Caco-2 (cell line): ENCODE measurements around the gene KIF16B. TPM values are rescaled to one million over a fixed set of nuclear protein-coding genes. Genes with fewer than 3 reads are reported as not detected.
"Not testable (repeated sequence)": the region's sequence is repeated elsewhere in the genome, so short reads cannot be mapped to it uniquely, and the experiment has no call there.

Source experiments
- BruUV-seq: library from RNA; stranded (reverse); fragments of 400-500 nt; replicated peaks from 2 replicates; lab custom pipeline; 2021; lab: Mats Ljungman, UMichigan
- CTCF ChIA-PET: fragments of 300-600 bp; sonication (Branson Sonifier 250); formaldehyde crosslinking; loops from one replicate; lab custom pipeline; 2022; ENCODE audit warnings: antibody characterized with exemption; lab: Charles Lee
- POLR2A ChIA-PET: fragments of 300-600 bp; sonication (Branson Sonifier 250); formaldehyde crosslinking; loops from one replicate; lab custom pipeline; 2022; ENCODE audit warnings: antibody characterized with exemption; lab: Charles Lee
- DNase-seq, 2 experiments: peaks; one replicate each; pipeline versions ENCODE4 v3.0.0 to v3.0.0-alpha.2; 2020 to 2022
- H3K27me3 ChIP-seq: replicated peaks from 2 replicates; pipeline ENCODE4 v1.6.0; 2011; ENCODE audit warnings: low read length; ENCODE audit not compliant: control insufficient read depth, insufficient read depth
- H3K36me3 ChIP-seq: 2 replicates; pipeline ENCODE4 v1.5.1; 2011; ENCODE audit warnings: low read length; ENCODE audit not compliant: control insufficient read depth, insufficient read depth
- H3K4me1 ChIP-seq: fragments of 250-450 bp; sonication (Bioruptor Pico); 2 replicates; pipeline ENCODE4 v1.5.1; 2020; ENCODE audit warnings: mild to moderate bottlenecking
- H3K4me3 ChIP-seq: 2 replicates; pipeline ENCODE4 v1.5.1; 2011; ENCODE audit warnings: low read depth, mild to moderate bottlenecking, control low read depth, low read length
- H3K9me3 ChIP-seq: fragments of 250-450 bp; sonication (Bioruptor Pico); 2 replicates; pipeline ENCODE4 v1.5.1; 2020; ENCODE audit warnings: mild to moderate bottlenecking, moderate library complexity
- H3K27ac Mint-ChIP-seq: one replicate; pipeline ENCODE4 v1.8.0; 2022; ENCODE audit warnings: mixed read lengths; ENCODE audit not compliant: unreplicated experiment
- H3K27me3 Mint-ChIP-seq: one replicate; pipeline ENCODE4 v1.8.0; 2022; ENCODE audit warnings: mixed read lengths; ENCODE audit not compliant: insufficient read depth, unreplicated experiment
- H3K36me3 Mint-ChIP-seq: one replicate; pipeline ENCODE4 v1.8.0; 2022; ENCODE audit warnings: mild to moderate bottlenecking, mixed read lengths; ENCODE audit not compliant: insufficient read depth, unreplicated experiment
- H3K4me1 Mint-ChIP-seq: one replicate; pipeline ENCODE4 v1.8.0; 2022; ENCODE audit warnings: low read depth, mixed read lengths; ENCODE audit not compliant: unreplicated experiment
- H3K4me3 Mint-ChIP-seq: one replicate; pipeline ENCODE4 v1.8.0; 2022; ENCODE audit warnings: mild to moderate bottlenecking, moderate library complexity, mixed read lengths; ENCODE audit not compliant: unreplicated experiment
- H3K9me3 Mint-ChIP-seq: one replicate; pipeline ENCODE4 v1.8.0; 2022; ENCODE audit warnings: mixed read lengths; ENCODE audit not compliant: unreplicated experiment
- CTCF ChIP-seq, 2 experiments: fragments of 200-600 bp in 1 of 2; IDR thresholded peaks; 1 replicate in 1 of 2; 2 replicates in 1 of 2; pipeline versions ENCODE4 v1.5.1 to v1.8.0; 2011 to 2022; ENCODE audit warnings: antibody characterized with exemption in 1 of 2, control low read depth in 1 of 2, inconsistent platforms in 1 of 2, low read depth in 1 of 2, low read length in 1 of 2, mild to moderate bottlenecking in 1 of 2, moderate library complexity in 1 of 2; ENCODE audit not compliant: insufficient read depth in 1 of 2, severe bottlenecking in 1 of 2, unreplicated experiment in 1 of 2
- intact Hi-C: fragments of 100-400 bp; cut with micrococcal nuclease; formaldehyde crosslinking; loops from one replicate; pipeline ENCODE4 v1.10.0; 2022; ENCODE audit not compliant: unreplicated experiment
- total RNA-seq: library from RNA; stranded (reverse); gene quantifications from 2 replicates; pipeline ENCODE4 v1.2.3, GENCODE V29; 2022

KIF16B gene
- total RNA-seq, 1 experiment from 2014 or later: 11.3 TPM

GRCh38 chr20:16440686-16441085, 132.6 kb downstream of the KIF16B start:
- BruUV-seq: no TSS peak
- peaks cover 3% of the 10 kb centered on the region; the same call in 1 of the 2 replicates for H3K9me3 ChIP-seq
- H3K36me3 ChIP-seq: no peaks in the 10 kb centered on the region
- ChIA-PET CTCF (no interaction called here), POLR2A (no interaction called here)
- Mint-ChIP-seq H3K4me3 (no peak overlapping the region), H3K9me3 (peaks cover 34% of the 10 kb centered on the region), H3K4me1 (no peaks in the 10 kb centered on the region), H3K27ac (no peak overlapping the region), H3K27me3 (no peaks in the 10 kb centered on the region), H3K36me3 (peaks cover 5% of the 10 kb centered on the region)
- no peak overlapping the region for H3K4me3 ChIP-seq
- TF ChIP-seq CTCF (IDR thresholded peaks at IDR 0.05; ENCODE audit: insufficient read depth in 1 of 2, low read depth in 1 of 2, low read length in 1 of 2, severe bottlenecking in 1 of 2, unreplicated experiment in 1 of 2): no peak
- no peaks in the 10 kb centered on the region for H3K4me1 ChIP-seq
- H3K27me3 ChIP-seq: no peaks in the 10 kb centered on the region
- no peak for DNase-seq
- intact Hi-C loops: no loop called here

- H3K27me3 Mint-ChIP-seq, H3K36me3 ChIP-seq, H3K9me3 ChIP-seq, H3K27ac Mint-ChIP-seq, H3K4me3 Mint-ChIP-seq, BruUV-seq, intact Hi-C loops, H3K27me3 ChIP-seq, H3K36me3 Mint-ChIP-seq, POLR2A ChIA-PET, H3K4me1 Mint-ChIP-seq, DNase-seq, CTCF ChIA-PET, H3K4me3 ChIP-seq, H3K4me1 ChIP-seq: not testable (repeated sequence)
- H3K9me3 Mint-ChIP-seq: peaks cover 38% of the 10 kb centered on the region
Observed at GRCh38 chr20:16439540-16439939, 133.7 kb downstream of the KIF16B start.

- no TSS peak for BruUV-seq
- Histone ChIP-seq H3K4me3 (no peak overlapping the region), H3K4me1 (peaks cover 4% of the 10 kb centered on the region; the same call in 1 of the 2 replicates), H3K36me3 (no peaks in the 10 kb centered on the region), H3K27me3 (no peaks in the 10 kb centered on the region), H3K9me3 (peaks cover 3% of the 10 kb centered on the region; the same call in 1 of the 2 replicates)
- no peak for DNase-seq
- ChIA-PET CTCF (no interaction called here), POLR2A (no interaction called here)
- H3K27ac Mint-ChIP-seq: no peak overlapping the region
- H3K4me1 Mint-ChIP-seq: no peaks in the 10 kb centered on the region
- peaks cover 38% of the 10 kb centered on the region for H3K9me3 Mint-ChIP-seq
- no peak for TF ChIP-seq CTCF (IDR thresholded peaks at IDR 0.05; ENCODE audit: insufficient read depth in 1 of 2, low read depth in 1 of 2, low read length in 1 of 2, severe bottlenecking in 1 of 2, unreplicated experiment in 1 of 2)
- intact Hi-C loops: no loop called here
- H3K27me3 Mint-ChIP-seq: no peaks in the 10 kb centered on the region
- no peak overlapping the region for H3K4me3 Mint-ChIP-seq
- peaks cover 5% of the 10 kb centered on the region for H3K36me3 Mint-ChIP-seq
Observed at GRCh38 chr20:16438100-16438499, 135.1 kb downstream of the KIF16B start.
